ENCODE measurements around the gene APBA1. TPM values are rescaled to one million over a fixed set of nuclear protein-coding genes. Genes with fewer than 3 reads are reported as not detected.
"Not testable (repeated sequence)": the region's sequence is repeated elsewhere in the genome, so short reads cannot be mapped to it uniquely, and the experiment has no call there.

Gene APBA1
- polyA plus RNA-seq, 3 donors: 1.6 TPM; not detected in 2

DNA sequence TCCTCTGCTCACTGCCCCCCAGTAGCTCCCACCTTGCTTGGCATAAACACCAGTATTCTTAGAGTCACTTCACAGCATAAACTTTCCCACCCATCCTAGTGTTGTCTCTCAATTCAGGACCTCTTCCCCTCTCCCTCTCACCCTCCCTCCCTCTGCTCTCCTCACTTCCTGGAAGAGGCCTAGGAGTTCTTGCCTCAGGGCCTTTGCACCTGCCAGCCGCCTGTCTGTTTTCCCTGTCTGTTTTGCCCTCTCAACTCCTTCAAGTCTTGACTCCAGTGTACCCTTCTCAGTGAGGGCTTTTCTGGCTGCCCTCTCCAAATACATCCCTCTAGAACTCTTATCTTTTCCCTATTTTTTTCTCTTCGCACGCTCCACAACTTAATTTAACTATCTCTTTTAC lies 260.9 kb downstream of the APBA1 start:
- Histone ChIP-seq H3K79me2 (ENCODE audit: insufficient read depth, low read length) (no peaks in the 10 kb centered on the region), H3K4me1 (ENCODE audit: control insufficient read depth in 1 of 2, insufficient read depth in 2 of 2, low read length in 2 of 2) (no peaks in the 10 kb centered on the region), H3K4me2 (replicated peaks; ENCODE audit: extremely low read depth, low read length, poor library complexity, severe bottlenecking) (no peak overlapping the region), H2AFZ (ENCODE audit: insufficient read depth, low read depth, low read length, poor library complexity, severe bottlenecking) (no peak overlapping the region), H3K27ac (ENCODE audit: low read depth in 1 of 2, low read length in 2 of 2) (no peak overlapping the region), H3K9ac (ENCODE audit: insufficient read depth, low read length, poor library complexity, severe bottlenecking) (no peak overlapping the region), H3K4me3 (replicated peaks in 1 of 3; ENCODE audit: low read depth in 2 of 3, low read length in 3 of 3) (no peak overlapping the region), H3K9me3 (replicated peaks in 1 of 2; ENCODE audit: control insufficient read depth in 1 of 2, insufficient read depth in 1 of 2, low read length in 2 of 2) (no peaks in the 10 kb centered on the region), H4K20me1 (ENCODE audit: insufficient read depth, low read length) (no peaks in the 10 kb centered on the region), H3K27me3 (ENCODE audit: control insufficient read depth in 2 of 2, insufficient read depth in 2 of 2, low read length in 2 of 2) (peaks cover 0 to 10% of the 10 kb centered on the region in 2 donors), H3K36me3 (replicated peaks in 1 of 2; ENCODE audit: control insufficient read depth in 1 of 2, insufficient read depth in 2 of 2, low read length in 2 of 2) (no peaks in the 10 kb centered on the region)
- Mint-ChIP-seq H3K27me3 (ENCODE audit: low read depth in 3 of 3) (peaks cover 11 to 18% (median 13%) of the 10 kb centered on the region in 3 donors), H3K4me3 (no peak overlapping the region), H3K4me1 (no peaks in the 10 kb centered on the region), H3K36me3 (no peaks in the 10 kb centered on the region), H3K27ac (no peak overlapping the region), H3K9me3 (no peaks in the 10 kb centered on the region)
- 100% methylated on average over 1 of the region's 3 CpGs for WGBS (ENCODE audit: insufficient coverage)
- TF ChIP-seq, protein P1, sequence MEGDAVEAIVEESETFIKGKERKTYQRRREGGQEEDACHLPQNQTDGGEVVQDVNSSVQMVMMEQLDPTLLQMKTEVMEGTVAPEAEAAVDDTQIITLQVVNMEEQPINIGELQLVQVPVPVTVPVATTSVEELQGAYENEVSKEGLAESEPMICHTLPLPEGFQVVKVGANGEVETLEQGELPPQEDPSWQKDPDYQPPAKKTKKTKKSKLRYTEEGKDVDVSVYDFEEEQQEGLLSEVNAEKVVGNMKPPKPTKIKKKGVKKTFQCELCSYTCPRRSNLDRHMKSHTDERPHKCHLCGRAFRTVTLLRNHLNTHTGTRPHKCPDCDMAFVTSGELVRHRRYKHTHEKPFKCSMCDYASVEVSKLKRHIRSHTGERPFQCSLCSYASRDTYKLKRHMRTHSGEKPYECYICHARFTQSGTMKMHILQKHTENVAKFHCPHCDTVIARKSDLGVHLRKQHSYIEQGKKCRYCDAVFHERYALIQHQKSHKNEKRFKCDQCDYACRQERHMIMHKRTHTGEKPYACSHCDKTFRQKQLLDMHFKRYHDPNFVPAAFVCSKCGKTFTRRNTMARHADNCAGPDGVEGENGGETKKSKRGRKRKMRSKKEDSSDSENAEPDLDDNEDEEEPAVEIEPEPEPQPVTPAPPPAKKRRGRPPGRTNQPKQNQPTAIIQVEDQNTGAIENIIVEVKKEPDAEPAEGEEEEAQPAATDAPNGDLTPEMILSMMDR (IDR thresholded peaks at IDR 0.05): no peak
- no peak for DNase-seq
- intact Hi-C loops (cut with micrococcal nuclease): no loop called here

DNA sequence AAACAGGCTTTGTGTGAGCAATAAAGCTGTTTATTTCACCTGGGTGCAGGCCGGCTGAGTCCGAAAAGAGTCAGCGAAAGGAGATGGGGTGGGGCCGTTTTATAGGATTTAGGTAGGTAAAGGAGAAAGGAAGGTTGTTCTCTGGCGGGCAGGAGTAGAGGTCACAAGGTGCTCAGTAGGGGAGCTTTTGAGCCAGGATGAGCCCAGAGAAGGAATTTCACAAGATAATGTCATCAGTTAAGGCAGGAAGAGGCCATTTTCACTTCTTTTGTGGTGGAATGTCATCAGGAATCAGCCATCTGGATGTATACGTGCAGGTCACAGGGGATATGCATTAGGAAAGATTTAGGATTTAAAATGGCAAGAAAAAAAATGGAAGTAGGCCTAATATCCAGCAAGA lies 262.2 kb downstream of the APBA1 start:
- 94% methylated on average over 5 of the region's 6 CpGs for WGBS (ENCODE audit: insufficient coverage)
- H3K36me3 ChIP-seq (replicated peaks in 1 of 2; ENCODE audit: control insufficient read depth in 1 of 2, insufficient read depth in 2 of 2, low read length in 2 of 2); H2AFZ ChIP-seq (ENCODE audit: insufficient read depth, low read depth, low read length, poor library complexity, severe bottlenecking); H3K9me3 ChIP-seq (replicated peaks in 1 of 2; ENCODE audit: control insufficient read depth in 1 of 2, insufficient read depth in 1 of 2, low read length in 2 of 2); H3K27ac Mint-ChIP-seq; intact Hi-C loops (cut with micrococcal nuclease); H3K9ac ChIP-seq (ENCODE audit: insufficient read depth, low read length, poor library complexity, severe bottlenecking); H3K4me1 ChIP-seq (ENCODE audit: control insufficient read depth in 1 of 2, insufficient read depth in 2 of 2, low read length in 2 of 2); H3K36me3 Mint-ChIP-seq; H3K27ac ChIP-seq (ENCODE audit: low read depth in 1 of 2, low read length in 2 of 2); H3K4me1 Mint-ChIP-seq; H3K9me3 Mint-ChIP-seq; H3K4me3 Mint-ChIP-seq; DNase-seq; H3K4me2 ChIP-seq (replicated peaks; ENCODE audit: extremely low read depth, low read length, poor library complexity, severe bottlenecking); H3K79me2 ChIP-seq (ENCODE audit: insufficient read depth, low read length); H3K4me3 ChIP-seq (replicated peaks in 1 of 3; ENCODE audit: low read depth in 2 of 3, low read length in 3 of 3); H4K20me1 ChIP-seq (ENCODE audit: insufficient read depth, low read length): not testable (repeated sequence)
- peaks cover 11 to 18% (median 13%) of the 10 kb centered on the region in 3 donors for H3K27me3 Mint-ChIP-seq (ENCODE audit: low read depth in 3 of 3)
- H3K27me3 ChIP-seq (ENCODE audit: control insufficient read depth in 2 of 2, insufficient read depth in 2 of 2, low read length in 2 of 2): peaks cover 0 to 10% of the 10 kb centered on the region in 2 donors
